ENCODE data around the gene NUMB.

The NUMB gene

DNA sequence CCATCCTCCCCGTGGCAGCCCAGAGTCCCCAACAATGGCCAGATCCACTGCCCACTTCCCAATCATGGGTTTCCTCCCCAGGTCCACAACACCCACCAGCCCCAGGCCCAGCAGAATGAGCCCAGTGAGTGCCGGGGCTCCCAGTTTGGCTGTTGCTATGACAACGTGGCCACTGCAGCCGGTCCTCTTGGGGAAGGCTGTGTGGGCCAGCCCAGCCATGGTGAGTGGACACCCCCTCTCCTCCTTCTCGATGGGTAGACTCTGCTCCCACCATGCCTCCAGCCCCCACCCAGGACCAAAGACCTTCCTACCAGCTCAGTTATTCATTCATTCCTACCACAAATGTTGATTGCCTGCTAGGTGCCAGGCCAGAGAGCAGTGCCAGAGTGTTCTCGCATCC is 197.3 kb downstream of the NUMB start:
- no peak for DNase-seq (ENCODE audit: low read depth)

- no peak for DNase-seq (ENCODE audit: low read depth)
These were observed 197.8 kb downstream of the NUMB start for GRCh38 chr14:73260574-73260973.

- no peak for DNase-seq (ENCODE audit: low read depth)
These were observed 198.5 kb downstream of the NUMB start for GRCh38 chr14:73259837-73260236.

DNA sequence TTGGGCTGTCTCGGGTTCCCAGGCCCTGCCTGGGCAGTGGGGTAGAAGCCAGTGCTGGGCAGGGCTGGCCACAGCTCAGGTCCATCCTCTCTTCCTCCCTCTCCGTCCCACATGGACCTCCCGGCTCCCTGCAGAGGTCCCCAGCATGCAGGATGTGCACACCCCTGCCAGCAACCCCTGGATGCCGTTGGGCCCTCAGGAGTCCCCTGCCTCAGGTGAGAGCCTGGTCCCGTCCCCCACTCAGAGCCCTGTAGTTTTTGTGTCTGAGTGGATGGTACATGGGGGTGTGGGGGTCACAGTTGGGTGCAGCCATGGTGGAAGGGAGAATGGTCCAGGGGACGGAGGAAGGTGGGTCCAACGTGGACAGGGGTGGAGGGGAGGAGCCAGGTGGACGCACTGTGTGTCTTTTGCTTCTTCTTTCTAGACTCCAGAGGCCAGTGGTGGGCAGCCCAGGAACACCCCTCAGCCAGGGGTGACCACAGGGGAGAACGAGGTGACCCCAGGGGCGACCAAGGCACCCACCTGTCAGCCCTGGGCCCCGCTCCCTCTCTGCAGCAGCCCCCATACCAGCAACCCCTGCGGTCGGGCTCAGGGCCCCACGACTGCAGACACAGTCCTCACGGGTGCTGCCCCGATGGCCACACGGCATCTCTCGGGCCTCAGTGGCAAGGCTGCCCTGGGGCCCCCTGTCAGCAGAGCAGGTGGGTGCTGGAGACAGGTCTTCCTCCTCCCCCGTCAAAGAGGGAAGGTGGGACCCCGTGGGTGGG is 199.3 kb downstream of the NUMB start:
- no peak for DNase-seq (ENCODE audit: low read depth)

- DNase-seq (ENCODE audit: low read depth), result no peak
These were observed 200.3 kb downstream of the NUMB start for GRCh38 chr14:73258076-73258475.

DNA sequence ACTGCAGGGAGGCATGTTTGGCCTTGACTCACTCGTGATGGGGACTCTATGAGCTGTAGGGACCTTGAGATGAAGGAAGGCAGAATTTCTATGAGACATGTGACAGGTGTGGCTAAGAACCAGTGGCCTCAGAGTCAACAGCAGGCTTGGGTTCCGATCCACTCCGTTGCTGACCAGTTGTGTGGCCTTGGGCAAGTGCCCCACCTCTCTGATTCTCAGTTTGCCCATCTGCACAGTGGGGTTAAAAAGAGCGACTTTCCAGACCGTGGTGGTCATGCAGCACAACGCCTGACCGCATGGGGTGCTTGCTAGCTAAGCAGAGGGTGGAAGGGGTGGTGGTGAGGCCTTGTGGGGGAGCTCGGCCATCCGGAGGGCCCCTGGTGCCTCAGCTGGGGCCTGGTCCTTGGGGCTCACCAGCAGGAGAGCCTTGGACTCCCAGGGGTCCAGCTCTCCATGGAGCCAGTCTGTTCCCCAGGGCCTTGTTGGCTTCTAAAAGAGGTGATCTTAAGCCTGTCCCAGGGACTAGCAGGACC is 202.6 kb downstream of the NUMB start:
- DNase-seq (ENCODE audit: low read depth), result no peak

DNA sequence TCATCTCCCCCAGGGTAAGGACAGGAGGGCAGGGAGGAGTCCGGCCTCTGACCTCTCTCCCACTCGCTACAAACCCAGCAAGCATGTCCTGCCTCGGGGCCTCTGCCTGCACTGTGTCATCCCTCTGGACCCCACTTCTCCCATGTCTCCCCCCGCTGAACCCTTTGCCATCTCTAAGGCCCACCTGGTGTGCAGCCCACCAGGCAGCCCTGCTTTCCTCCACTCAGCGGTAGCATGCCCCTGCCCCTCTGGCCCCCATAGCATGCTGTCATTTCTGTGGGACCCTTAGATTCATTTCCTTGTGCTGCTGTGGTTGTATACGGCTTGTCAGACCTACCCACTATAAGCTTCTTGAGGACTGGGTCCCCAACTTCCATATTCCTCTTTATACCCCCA is 203.3 kb downstream of the NUMB start:
- DNase-seq (ENCODE audit: low read depth), result no peak

DNA sequence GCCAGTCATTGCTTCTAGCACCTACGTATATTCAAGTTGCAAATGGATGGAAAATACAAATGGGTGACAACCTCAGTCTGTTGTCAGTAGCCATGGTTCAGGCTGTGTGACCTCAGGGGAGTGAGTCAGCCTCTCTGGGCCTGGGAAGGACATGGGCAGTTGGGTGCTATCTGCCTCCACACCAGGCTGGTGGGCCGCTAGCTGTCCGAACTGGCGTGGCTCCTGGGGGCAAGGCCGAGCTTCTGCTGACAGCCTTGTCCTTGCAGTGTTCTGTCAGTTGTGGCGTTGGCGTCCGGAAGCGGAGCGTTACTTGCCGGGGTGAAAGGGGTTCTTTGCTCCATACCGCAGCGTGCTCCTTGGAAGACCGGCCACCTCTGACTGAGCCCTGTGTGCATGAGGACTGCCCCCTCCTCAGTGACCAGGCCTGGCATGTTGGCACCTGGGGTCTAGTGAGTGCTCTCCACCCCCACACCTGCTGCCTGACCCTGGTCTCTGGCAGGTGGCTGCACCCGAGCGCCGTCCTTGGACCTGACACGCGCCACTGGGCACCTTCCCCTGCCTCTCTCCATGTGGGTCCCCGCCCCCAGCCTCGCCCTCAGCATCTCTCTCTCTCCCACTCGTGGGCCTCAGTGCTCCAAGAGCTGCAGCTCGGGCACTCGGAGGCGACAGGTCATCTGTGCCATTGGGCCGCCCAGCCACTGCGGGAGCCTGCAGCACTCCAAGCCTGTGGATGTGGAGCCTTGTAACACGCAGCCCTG is 203.9 kb downstream of the NUMB start:
- DNase-seq (ENCODE audit: low read depth), result no peak

DNA sequence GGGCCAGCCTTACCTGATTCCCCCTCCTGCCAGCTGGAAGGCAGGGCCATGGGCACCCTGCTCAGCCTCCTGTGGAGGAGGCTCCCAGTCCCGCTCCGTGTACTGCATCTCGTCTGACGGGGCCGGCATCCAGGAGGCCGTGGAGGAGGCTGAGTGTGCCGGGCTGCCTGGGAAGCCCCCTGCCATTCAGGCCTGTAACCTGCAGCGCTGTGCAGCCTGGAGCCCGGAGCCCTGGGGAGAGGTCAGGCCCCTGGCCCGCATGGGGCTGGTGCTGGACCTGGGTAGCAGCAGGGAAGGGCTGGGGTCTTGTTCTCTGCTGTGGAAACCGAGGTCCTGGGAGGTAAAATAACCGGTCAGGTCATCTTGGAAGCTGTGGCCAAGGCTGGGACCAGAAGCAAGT is 204.6 kb downstream of the NUMB start:
- DNase-seq (ENCODE audit: low read depth), result no peak

GRCh38 chr14:73253323-73253610 is 205.1 kb downstream of the NUMB start:
- no peak for DNase-seq (ENCODE audit: low read depth)

DNA sequence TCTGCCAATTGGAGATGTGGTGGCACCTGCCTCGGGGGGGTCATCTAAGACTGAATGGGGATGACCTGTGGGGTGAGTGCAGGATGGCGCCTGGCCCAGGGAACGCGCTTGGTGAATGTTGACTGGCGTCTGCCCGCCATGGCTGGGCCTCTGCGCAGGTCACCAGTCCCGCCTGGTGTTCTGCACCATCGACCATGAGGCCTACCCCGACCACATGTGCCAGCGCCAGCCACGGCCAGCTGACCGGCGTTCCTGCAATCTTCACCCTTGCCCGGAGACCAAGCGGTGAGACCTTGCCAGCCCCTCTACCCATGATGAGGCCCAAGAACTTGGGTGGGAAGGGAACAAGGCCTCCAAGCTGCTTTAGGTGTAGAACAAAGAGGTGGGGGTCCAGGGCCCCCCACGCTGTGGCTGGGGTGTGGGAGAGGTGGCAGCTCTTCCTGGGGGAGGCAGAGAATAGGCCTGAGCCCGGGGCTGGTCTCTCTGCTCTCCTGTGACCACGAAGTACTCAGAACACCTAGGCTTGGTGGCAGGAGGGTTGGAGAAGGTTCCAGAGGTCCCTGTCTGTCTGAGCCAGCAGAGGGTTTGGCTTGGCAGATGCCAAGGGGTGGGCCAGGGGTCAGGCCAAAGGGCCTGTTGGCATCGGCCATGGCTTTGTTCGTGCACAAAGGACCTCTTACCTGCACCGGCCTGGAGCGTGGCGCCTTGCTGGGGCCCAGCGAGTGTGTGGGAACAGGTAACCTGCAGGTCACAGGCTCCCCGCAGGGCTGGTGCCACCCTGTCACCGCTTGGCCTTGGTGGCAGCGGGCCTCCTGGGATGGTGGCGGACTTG is 205.6 kb downstream of the NUMB start:
- DNase-seq (ENCODE audit: low read depth), result no peak

GRCh38 chr14:73251516-73252215 is 206.7 kb downstream of the NUMB start:
- no peak for DNase-seq (ENCODE audit: low read depth)

GRCh38 chr14:73250781-73251500 is 207.4 kb downstream of the NUMB start:
- DNase-seq (ENCODE audit: low read depth), result no peak

- DNase-seq (ENCODE audit: low read depth), result no peak
These were observed 208.0 kb downstream of the NUMB start for GRCh38 chr14:73250317-73250713.

GRCh38 chr14:73249564-73250316 is 208.6 kb downstream of the NUMB start:
- no peak for DNase-seq (ENCODE audit: low read depth)

DNA sequence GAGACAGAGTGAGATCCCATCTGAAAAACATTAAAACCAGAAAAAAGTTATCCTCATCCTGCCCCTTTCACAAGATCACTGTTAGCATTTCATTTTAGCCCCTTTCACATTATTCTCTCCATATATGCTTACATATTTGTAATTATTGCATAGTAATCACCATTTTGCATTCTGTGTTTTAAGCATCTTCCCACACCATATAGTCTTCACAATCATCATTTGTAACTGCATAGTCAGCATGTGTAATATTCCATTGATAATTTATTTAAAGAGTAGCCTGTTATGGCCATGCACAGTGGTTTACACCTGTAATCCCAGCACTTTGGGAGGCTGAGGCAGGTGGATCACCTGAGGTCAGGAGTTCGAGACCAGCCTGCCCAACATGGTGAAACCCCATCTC is 209.2 kb downstream of the NUMB start:
- DNase-seq (ENCODE audit: low read depth), result no peak

DNA sequence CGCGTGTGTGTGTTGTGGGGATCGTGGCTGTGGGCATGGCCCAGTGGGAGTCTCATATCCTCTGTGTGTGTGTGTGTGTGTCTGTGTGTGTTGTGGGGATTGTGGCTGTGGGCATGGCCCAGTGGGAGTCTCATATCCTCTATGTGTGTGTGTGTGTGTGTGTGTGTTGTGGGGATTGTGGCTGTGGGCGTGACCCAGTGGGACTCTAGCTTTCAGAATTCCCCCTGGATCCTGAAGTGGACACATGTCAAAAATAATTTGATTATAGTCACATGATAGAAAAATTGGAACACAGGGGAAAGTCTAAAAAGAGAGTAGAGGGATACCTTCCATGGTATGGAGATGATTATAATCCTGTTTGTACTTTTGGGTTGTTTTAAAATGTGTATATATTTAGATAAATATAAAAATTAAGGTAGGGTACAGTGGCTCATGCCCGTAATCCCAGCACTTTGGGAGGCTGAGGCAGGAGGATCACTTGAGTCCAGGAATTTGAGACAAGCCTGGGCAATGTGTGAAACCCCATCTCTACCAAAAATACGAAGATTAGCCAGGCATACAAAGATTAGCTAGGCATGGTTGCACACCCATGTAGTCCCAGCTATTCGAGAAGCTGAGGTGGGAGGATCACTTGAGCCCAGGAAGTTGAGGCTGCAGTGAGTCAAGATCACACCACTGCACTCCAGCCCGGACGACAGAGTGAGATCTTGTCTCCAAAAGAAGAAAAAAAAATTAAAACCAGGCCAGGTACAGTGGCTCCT is 210.1 kb downstream of the NUMB start:
- DNase-seq (ENCODE audit: low read depth), result no peak

DNA sequence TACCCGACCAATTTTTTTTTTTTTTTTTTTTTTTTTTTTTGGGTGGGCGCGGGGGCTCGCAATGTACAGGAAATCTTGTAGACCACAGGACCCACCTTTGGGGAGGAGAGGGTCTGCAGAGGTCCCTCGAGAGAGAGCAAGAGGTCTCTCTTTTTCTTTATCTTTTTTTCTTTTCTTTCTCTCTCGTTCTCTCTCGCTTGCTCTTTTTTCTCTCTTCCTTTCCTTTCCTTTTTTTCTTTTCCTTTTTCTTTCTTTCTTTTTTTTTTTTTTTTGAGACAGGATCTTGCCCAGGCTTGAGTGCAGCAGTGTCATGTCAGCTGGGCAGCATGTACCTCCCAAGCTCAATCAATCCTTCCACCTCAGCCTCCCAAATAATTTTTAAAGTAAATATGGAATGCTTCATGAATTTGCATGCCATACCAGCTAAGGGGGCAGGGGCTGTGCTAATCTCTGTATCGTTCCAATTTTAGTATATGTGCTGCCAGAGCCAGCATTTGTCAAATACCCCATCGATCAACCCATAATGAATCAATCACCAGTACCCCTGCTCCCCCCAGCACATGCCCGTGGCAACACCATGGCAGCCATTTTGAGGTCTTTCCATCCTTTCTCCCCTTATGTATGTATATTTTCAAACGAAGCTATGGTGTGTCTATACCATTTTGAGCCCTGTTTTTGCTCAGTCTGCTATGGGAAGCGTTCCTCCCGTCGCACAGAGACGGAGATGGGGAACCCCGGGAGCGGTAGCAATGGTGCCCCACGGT is 211.8 kb downstream of the NUMB start:
- DNase-seq (ENCODE audit: low read depth), result no peak

Measured in fibroblast of the conjunctiva (primary cell).